Right lobe of liver (tissue), 6 donors: ENCODE results near the gene TTC28. TPM values are rescaled to one million over a fixed set of nuclear protein-coding genes. Genes with fewer than 3 reads are reported as not detected.

Experiments
- ATAC-seq, 4 donors: fragments of 200-7000 bp; cut with Tn5 transposase; one replicate each; pipeline ENCODE4 v1.9.1; 2020; ENCODE audit warnings: mild to moderate bottlenecking in 4 of 4, moderate library complexity in 4 of 4
- DNase-seq, 3 donors: peaks; one replicate each; pipeline ENCODE4 v3.0.0-alpha.2; 2020
- H3K27ac ChIP-seq, 3 donors: fragments of 200-600 bp; one replicate each; pipeline ENCODE4 v1.8.0; 2022
- H3K27me3 ChIP-seq, 2 donors: fragments of 200-600 bp; one replicate each; pipeline ENCODE4 v1.8.0; 2022
- H3K36me3 ChIP-seq, 4 donors: fragments of 200-600 bp; sonication (generic) in 1 of 4; one replicate each; pipeline versions ENCODE4 v1.5.1 to v1.8.0; 2017 to 2022; ENCODE audit warnings: control low read depth in 1 of 4
- H3K4me1 ChIP-seq, 4 donors: fragments of 200-600 bp; sonication (generic) in 1 of 4; one replicate each; pipeline versions ENCODE4 v1.5.1 to v1.8.0; 2017 to 2022; ENCODE audit warnings: control low read depth in 1 of 4
- H3K4me3 ChIP-seq, 3 donors: fragments of 200-600 bp; one replicate each; pipeline ENCODE4 v1.8.0; 2022
- H3K9me3 ChIP-seq, 4 donors: fragments of 200-600 bp; sonication (generic) in 1 of 4; one replicate each; pipeline versions ENCODE4 v1.5.1 to v1.8.0; 2017 to 2022; ENCODE audit warnings: control low read depth in 1 of 4
- POLR2A ChIP-seq: fragments of 450-650 bp; IDR thresholded peaks from one replicate; pipeline ENCODE4 v1.6.1; 2017; ENCODE audit warnings: antibody characterized with exemption, mild to moderate bottlenecking
- WGBS: methylation state at CpG from one replicate; pipeline ENCODE4 v1.1.6; 2018; ENCODE audit warnings: low coverage, low lambda C conversion rate; ENCODE audit not compliant: insufficient coverage; ENCODE audit errors: missing lambda C conversion rate; 5-methylcytosine and 5-hydroxymethylcytosine counted together
- intact Hi-C, 2 donors: fragments of 100-400 bp; cut with DNase I; formaldehyde crosslinking; loops; one replicate each; pipeline versions ENCODE4 v1.11.2 to v1.14.1; 2022
- total RNA-seq, 6 experiments: library from RNA; depleted of rRNA in 2 of 6; stranded (reverse); fragments of >200 nt in 2 of 6; fragmentation: NEBNext Ultra II Directional in 3 of 6; extraction: Animal tissue kit (Norgen Biotek cat#: 25700) in 3 of 6; gene quantifications; one replicate each; pipeline versions ENCODE4 v1.1.0 to v1.2.4, GENCODE V29; 2016 to 2023
- TF ChIP-seq, protein P1 (sequence below), 4 donors: fragments of 200-600 bp in 3 of 4; fragments of 450-650 bp in 1 of 4; IDR thresholded peaks; one replicate each; pipeline versions ENCODE4 v1.5.1 to v1.8.0; 2016 to 2022; ENCODE audit warnings: antibody characterized with exemption in 4 of 4, mild to moderate bottlenecking in 2 of 4
- donor health status: DM: no; HTN: yes; CAD: no.
- donor health status: DM: no; HTN: no; CAD: no.
- donor health status: DM: no; HTN: no; CAD: no.
- donor health status: DM: no; HTN: yes; CAD: no.
- donor health status: DM: no; HTN: yes; CAD: no.

The TTC28 gene
- total RNA-seq, 6 experiments from 2014 or later: 9.4 to 38.3 (median 15.0) TPM

DNA sequence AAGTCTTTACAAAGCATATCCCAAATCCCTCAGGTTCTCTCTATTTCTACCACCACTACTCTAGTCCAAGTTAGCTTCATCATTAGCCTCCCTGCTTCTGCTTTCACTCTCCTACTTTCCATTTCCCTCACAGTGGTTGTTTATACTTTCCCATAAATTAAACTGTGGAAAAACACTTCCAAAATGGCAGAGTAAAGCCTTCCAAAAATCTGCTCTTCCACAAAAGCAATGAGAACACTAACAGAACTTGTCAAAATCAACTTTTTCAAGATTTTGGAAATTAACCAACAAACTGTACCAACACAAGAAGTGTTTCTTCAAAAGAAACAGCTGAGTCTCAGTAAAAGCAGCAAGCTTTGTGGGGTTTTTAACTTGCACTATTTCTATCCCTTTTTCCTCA, 71.8 kb downstream of the TTC28 start:
- Histone ChIP-seq H3K4me3 (no peak overlapping the region), H3K27ac (no peak overlapping the region), H3K27me3 (no peaks in the 10 kb centered on the region), H3K36me3 (no peaks in the 10 kb centered on the region), H3K4me1 (no peaks in the 10 kb centered on the region), H3K9me3 (no peaks in the 10 kb centered on the region)
- intact Hi-C loops: loop anchor here (5.0 to 10.0 kb wide), 2 partner anchors 225 to 227 kb away; no protein-coding TSS in a partner anchor
- no peak for DNase-seq
- TF ChIP-seq, protein P1, sequence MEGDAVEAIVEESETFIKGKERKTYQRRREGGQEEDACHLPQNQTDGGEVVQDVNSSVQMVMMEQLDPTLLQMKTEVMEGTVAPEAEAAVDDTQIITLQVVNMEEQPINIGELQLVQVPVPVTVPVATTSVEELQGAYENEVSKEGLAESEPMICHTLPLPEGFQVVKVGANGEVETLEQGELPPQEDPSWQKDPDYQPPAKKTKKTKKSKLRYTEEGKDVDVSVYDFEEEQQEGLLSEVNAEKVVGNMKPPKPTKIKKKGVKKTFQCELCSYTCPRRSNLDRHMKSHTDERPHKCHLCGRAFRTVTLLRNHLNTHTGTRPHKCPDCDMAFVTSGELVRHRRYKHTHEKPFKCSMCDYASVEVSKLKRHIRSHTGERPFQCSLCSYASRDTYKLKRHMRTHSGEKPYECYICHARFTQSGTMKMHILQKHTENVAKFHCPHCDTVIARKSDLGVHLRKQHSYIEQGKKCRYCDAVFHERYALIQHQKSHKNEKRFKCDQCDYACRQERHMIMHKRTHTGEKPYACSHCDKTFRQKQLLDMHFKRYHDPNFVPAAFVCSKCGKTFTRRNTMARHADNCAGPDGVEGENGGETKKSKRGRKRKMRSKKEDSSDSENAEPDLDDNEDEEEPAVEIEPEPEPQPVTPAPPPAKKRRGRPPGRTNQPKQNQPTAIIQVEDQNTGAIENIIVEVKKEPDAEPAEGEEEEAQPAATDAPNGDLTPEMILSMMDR (IDR thresholded peaks at IDR 0.05): no peak
- TF ChIP-seq POLR2A: no peak
- ATAC-seq: no peak

DNA sequence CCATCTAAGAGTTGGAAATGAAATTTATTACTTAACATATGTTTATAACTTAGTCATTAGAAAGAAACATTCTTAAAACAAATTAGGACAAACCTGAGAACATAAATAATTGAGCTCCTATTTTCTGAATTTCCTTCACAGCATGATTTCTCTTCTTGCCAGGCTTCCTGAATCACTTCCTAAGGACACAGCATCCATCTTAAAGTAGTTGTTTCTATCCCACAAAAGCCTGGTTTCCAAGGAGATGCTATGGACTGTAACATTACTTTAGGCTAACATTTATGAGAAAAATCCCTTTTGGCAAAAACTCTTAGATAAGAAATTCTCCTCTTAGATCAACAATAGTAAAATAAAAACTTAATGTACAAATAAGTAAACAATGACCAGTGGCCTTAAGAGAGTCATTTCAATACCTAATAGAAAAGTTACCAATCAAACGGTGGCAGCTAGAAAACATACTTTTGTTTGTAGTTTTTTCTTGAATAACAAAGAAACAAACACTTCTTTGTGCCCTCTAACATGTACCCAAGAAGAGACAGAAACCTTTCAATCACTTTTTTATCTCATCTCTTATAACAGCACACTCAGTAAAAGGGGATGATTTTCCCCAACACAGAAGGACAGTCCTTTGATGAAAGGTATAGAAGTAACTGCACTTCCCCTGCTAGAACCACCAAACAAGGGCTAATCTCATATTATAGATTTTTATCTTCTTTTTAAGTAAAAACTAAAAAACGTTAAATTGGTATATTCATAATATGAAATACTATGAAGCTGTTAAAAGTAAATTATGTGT, 74.5 kb downstream of the TTC28 start:
- Histone ChIP-seq H3K9me3 (no peaks in the 10 kb centered on the region), H3K4me1 (no peaks in the 10 kb centered on the region), H3K27me3 (no peaks in the 10 kb centered on the region), H3K27ac (no peak overlapping the region), H3K4me3 (no peak overlapping the region), H3K36me3 (no peaks in the 10 kb centered on the region)
- no peak for ATAC-seq
- no peak for DNase-seq
- no peak for TF ChIP-seq POLR2A
- TF ChIP-seq, protein P1 (IDR thresholded peaks at IDR 0.05): no peak
- WGBS: 40% methylated on average over 2 of the region's 2 CpGs
- intact Hi-C loops: loop anchor here (5.0 to 10.0 kb wide), 2 partner anchors 227 to 230 kb away; no protein-coding TSS in a partner anchor

DNA sequence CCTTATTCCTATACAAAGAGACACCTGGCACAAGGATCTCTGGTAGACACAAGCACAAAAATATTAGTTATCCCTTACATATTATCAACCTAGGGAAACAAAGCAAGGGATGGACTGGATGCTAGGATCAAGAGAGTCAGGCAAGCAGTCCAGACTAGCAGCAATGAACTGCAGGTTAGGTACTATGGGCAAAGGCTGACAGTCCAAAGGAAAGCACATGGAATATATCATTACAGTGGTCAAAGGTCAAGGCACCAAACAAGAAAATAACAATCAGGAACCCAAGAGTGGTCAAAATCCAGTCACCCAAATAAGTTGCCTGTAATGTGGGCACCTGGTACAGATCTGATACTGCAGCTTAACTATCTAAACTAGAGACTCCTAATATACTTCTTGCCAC, 77.7 kb downstream of the TTC28 start:
- ATAC-seq: peak; percentile 50 to 67 (median 64)
- TF ChIP-seq, protein P1 (IDR thresholded peaks at IDR 0.05): no peak
- TF ChIP-seq POLR2A: no peak

DNA sequence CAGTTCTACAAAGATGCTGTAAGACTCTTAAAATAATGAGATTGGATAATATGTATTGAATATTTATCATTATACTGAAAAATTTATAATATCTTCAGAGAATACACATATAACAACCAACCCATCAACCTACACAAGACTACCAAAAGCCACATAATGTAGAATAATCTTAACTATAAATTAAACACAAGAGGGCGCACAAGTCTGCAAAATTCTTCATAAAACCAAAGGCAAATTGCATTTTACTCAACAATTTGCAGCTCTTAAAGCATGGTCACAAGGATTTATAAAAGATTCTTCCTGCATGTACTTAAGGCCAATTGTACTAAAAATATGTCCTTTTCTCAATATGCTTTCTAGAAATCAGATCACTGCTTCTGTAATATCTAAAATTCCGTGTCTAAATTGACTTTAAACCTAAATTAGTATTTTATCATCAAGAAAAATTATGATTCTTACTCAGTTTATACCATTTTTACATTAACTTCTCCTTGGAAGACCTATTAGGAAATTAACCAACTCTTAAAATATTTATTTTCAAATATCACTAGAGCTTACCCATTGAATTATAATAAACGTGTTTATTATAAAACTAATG, 79.0 kb downstream of the TTC28 start:
- intact Hi-C loops: loop anchor here in 1 of 2 donors (10.0 kb wide), 1 partner anchor 234 kb away; no protein-coding TSS in a partner anchor
- Histone ChIP-seq H3K27ac (no peak overlapping the region), H3K4me3 (no peak overlapping the region), H3K4me1 (no peaks in the 10 kb centered on the region), H3K36me3 (no peaks in the 10 kb centered on the region), H3K27me3 (no peaks in the 10 kb centered on the region), H3K9me3 (no peaks in the 10 kb centered on the region)
- 50% methylated on average over 3 of the region's 3 CpGs for WGBS
- TF ChIP-seq, protein P1 (IDR thresholded peaks at IDR 0.05): peak; percentile 54 to 62 (median 56)
- no peak for TF ChIP-seq POLR2A
- no peak for DNase-seq
- peak; percentile 43 to 76 (median 68) for ATAC-seq

More for the DNA sequence above, 77.7 kb downstream of the TTC28 start:
- no peaks in the 10 kb centered on the region for H3K4me1 ChIP-seq
- no peaks in the 10 kb centered on the region for H3K27me3 ChIP-seq
- H3K36me3 ChIP-seq: no peaks in the 10 kb centered on the region
- no peak overlapping the region for H3K4me3 ChIP-seq
- no peaks in the 10 kb centered on the region for H3K9me3 ChIP-seq
- no peak overlapping the region for H3K27ac ChIP-seq
- no peak for DNase-seq
- intact Hi-C loops: loop anchor here in 1 of 2 donors (10.0 kb wide), 1 partner anchor 233 kb away; no protein-coding TSS in a partner anchor
